ENCODE results near the gene PCK1.

The PCK1 gene

DNA sequence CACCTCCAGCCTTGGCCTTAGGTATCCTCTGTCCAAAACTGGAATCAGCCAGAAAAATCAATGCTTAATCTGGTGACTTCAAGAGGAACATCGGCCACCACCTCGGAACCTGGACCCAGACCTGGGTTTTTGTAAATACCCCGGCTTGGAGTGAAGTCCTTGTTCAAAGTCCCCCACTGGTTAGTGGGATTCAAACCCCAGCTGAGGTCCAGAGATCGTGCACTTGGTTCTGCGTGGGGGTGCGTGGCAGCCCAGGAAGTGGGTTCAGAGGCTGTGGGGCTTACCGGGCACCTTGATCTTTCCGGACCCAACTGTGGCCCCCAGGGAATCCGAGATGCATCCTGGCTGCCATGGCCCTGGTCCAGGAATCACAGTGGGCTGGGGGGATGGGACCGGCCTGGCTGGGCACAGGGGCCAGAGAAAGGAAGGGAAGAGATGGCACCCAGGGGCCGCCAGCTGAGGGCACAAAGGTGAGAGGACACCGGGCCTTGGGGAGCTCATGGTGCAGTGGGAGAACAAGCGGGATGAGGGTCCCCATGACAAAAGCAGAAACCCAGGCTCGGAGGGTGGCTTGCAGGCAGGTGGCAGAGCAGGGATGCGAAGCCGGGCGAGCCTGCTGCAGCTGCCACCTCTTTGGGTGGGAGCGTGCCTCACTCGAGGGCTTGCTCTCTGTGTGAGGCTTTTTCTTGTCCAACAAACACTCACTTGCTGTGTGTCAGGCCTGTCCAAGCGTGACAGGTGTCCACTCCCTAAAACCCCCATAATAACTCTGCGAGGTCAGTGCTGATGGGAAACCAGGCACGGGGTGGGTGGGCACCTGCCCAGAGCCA, 31.6 kb downstream of the PCK1 start:
- H3K4me3 ChIP-seq (replicated peaks; ENCODE audit: low read depth, low read length): no peak overlapping the region
- H3K36me3 ChIP-seq (ENCODE audit: control insufficient read depth, insufficient read depth, low read length): no peaks in the 10 kb centered on the region
- DNase-seq (ENCODE audit: extremely low read depth, insufficient read length): no peak
- TF ChIP-seq, protein P1, sequence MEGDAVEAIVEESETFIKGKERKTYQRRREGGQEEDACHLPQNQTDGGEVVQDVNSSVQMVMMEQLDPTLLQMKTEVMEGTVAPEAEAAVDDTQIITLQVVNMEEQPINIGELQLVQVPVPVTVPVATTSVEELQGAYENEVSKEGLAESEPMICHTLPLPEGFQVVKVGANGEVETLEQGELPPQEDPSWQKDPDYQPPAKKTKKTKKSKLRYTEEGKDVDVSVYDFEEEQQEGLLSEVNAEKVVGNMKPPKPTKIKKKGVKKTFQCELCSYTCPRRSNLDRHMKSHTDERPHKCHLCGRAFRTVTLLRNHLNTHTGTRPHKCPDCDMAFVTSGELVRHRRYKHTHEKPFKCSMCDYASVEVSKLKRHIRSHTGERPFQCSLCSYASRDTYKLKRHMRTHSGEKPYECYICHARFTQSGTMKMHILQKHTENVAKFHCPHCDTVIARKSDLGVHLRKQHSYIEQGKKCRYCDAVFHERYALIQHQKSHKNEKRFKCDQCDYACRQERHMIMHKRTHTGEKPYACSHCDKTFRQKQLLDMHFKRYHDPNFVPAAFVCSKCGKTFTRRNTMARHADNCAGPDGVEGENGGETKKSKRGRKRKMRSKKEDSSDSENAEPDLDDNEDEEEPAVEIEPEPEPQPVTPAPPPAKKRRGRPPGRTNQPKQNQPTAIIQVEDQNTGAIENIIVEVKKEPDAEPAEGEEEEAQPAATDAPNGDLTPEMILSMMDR (IDR thresholded peaks at IDR 0.05; ENCODE audit: insufficient read depth, low read length, poor library complexity, severe bottlenecking): no peak
- no peaks in the 10 kb centered on the region; the same call in 1 of the 2 replicates for H3K27me3 ChIP-seq (replicated peaks; ENCODE audit: control insufficient read depth, insufficient read depth, low read length)

DNA sequence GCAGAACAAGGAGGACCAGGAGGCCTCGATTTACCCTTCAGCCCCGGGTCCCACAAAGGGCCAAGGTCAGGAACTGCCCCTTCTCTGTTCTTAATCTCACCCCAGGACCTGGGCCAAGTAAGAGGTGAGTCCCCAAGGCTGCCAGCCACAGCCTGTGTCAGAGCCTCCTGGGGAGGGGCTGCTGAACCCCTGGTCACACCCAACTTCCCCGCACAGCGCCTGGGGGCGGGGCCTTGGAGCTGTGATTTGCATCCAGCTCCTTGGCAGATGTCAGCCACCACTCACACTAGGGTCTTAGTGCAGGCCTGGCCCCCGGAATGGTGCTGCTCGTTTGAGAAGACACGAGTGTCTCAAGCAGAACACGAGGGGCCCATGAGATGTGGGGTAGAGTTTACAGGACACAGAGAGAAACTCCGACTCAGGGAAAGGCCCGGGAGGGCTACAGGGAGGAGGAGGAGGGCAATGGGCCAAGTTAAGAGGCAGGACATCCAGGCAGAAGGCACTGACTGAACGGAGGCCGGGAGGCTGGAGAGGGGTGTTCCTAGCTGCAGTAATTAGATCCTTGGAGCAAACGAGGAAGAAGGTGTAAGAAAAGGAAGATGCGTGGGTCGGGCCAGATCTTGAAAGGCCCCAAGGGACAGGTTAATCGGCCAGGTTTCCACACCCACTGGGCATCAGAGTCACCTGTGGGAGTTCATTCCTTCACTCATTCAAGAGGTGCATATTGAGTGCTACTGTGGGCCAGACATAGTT, 32.4 kb downstream of the PCK1 start:
- Histone ChIP-seq H3K4me3 (replicated peaks; ENCODE audit: low read depth, low read length) (no peak overlapping the region), H3K27me3 (replicated peaks; ENCODE audit: control insufficient read depth, insufficient read depth, low read length) (no peaks in the 10 kb centered on the region; the same call in 1 of the 2 replicates), H3K36me3 (ENCODE audit: control insufficient read depth, insufficient read depth, low read length) (no peaks in the 10 kb centered on the region)
- no peak for DNase-seq (ENCODE audit: extremely low read depth, insufficient read length)
- TF ChIP-seq, protein P1 (IDR thresholded peaks at IDR 0.05; ENCODE audit: insufficient read depth, low read length, poor library complexity, severe bottlenecking): no peak

DNA sequence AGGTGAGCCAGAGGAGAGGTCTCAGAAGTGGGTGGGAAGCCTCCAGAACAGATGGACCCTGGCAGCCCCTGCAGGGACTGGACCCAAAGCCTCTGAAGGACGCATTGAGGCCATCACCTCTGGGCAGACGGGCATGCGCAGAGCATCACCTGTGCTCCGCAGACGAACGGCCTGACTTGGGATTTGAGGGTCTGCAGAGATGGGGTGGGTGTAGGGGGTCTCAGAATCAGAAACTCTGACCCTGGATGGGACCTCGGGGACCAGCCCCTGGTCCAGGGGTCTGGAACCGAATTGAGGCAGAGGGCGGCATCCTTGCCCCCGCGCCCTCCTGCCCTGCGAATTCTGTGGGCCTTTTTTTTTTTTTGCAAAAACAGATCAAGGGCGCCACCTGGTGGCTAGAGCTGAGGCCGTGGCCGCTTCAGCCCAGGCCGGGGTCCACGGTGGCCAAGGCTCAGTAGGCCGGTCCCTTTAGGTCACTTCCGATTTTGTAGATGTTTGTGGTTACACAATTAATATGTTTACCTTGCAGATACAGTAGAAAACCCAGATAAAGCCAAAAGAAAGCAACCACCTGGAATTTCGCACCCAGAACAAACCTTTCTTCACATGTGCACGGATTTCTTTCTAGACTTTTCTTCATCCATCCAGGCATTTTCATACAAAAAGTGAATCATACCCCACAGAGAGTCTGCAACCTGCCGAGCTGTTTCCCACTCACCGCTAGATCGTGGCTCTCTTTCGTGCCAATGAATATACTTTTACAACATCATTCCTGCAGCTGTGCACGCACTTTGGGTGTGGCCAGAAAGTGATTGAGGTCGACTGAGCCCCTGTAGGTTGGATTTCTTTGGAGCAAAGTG, 33.4 kb downstream of the PCK1 start:
- Histone ChIP-seq H3K36me3 (ENCODE audit: control insufficient read depth, insufficient read depth, low read length) (no peaks in the 10 kb centered on the region), H3K4me3 (replicated peaks; ENCODE audit: low read depth, low read length) (no peak overlapping the region), H3K27me3 (replicated peaks; ENCODE audit: control insufficient read depth, insufficient read depth, low read length) (no peaks in the 10 kb centered on the region)
- DNase-seq (ENCODE audit: extremely low read depth, insufficient read length): peak; percentile 35
- TF ChIP-seq, protein P1 (IDR thresholded peaks at IDR 0.05; ENCODE audit: insufficient read depth, low read length, poor library complexity, severe bottlenecking): peak; percentile 87

DNA sequence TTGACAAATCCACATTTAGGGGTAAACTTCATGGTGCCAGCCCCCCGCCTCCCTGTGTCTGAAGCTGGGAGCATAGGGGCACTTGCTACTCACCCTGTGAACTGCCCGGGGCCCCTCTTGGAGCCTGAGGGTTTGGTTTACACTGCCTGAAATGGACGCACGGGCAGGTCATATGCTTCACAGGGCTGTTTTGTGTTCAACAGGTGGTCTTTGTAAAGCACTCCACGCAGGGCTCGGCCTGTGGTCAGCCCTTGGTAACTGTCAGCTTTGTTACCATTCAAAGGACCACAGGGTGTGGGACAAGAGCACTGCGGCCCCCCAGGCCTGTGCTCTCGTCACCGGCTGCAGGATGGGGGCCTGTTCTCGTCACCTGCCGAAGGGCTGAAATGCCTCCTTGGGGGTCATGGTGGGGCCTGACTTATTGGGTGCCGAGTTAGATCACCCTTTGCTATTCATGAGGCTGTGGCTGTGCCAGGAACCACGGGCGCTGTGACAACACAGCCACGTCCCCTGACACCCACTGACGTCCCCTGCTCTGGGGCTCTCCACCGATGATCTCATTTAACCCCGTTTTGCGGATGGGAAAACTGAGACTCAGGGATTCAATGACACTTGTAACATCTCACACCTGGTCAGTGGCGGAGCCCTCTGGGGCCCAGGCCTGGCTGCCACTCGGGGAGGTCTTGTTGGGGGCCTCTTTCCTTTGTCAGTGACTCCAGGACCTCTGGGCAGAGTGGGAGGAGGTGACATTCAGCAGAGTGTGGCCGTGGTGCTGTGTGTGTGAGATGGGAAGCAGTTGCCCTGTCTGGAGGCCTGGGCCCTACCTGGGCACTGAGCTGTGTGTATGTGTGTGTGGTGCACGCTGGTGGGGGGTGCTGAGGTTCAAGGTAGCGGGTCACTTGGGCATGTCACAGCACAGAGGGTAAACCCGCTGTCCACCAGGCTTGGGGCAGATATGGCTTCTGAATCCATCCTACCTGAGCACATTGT, 34.4 kb downstream of the PCK1 start:
- TF ChIP-seq, protein P1 (IDR thresholded peaks at IDR 0.05; ENCODE audit: insufficient read depth, low read length, poor library complexity, severe bottlenecking): no peak

DNA sequence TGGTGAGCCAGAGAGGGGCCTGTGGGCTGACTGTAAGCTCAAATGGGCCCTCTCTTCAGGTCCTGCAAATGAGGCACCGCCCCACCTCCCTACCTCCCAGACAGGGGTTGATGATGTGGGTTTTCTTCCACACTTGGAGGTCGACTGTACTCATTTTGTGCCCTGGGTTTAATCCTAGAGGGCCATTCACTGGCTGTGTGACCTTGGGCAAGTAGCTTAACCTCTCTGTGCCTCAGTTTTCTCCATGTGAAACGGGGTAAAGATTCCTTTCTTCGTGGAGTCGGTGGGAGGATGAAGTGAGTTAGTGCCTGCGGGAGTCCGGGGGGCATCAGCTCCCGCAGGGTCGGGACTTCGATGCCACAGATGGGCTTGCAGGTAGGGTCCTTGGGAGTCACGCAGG, 35.4 kb downstream of the PCK1 start:
- H3K27me3 ChIP-seq (replicated peaks; ENCODE audit: control insufficient read depth, insufficient read depth, low read length): no peaks in the 10 kb centered on the region
- H3K4me3 ChIP-seq (replicated peaks; ENCODE audit: low read depth, low read length): no peak overlapping the region
- DNase-seq (ENCODE audit: extremely low read depth, insufficient read length): no peak
- H3K36me3 ChIP-seq (ENCODE audit: control insufficient read depth, insufficient read depth, low read length): no peaks in the 10 kb centered on the region
- TF ChIP-seq, protein P1 (IDR thresholded peaks at IDR 0.05; ENCODE audit: insufficient read depth, low read length, poor library complexity, severe bottlenecking): no peak

More for the DNA sequence above, 34.4 kb downstream of the PCK1 start:
- no peaks in the 10 kb centered on the region for H3K36me3 ChIP-seq (ENCODE audit: control insufficient read depth, insufficient read depth, low read length)
- H3K27me3 ChIP-seq (replicated peaks; ENCODE audit: control insufficient read depth, insufficient read depth, low read length): no peaks in the 10 kb centered on the region
- no peak overlapping the region for H3K4me3 ChIP-seq (replicated peaks; ENCODE audit: low read depth, low read length)
- DNase-seq (ENCODE audit: extremely low read depth, insufficient read length): no peak
